Transverse colon (tissue), 4 donors: ENCODE results near the gene COX7A2. TPM values are rescaled to one million over a fixed set of nuclear protein-coding genes. Genes with fewer than 3 reads are reported as not detected.
A peak's percentile ranks its signal among the peaks of the same experiment; 100 is the strongest.

Source experiments
- DNase-seq: peaks from one replicate; pipeline ENCODE4 v3.0.0-alpha.2; 2019
- H3K27ac ChIP-seq, 4 donors: fragments of 200-600 bp; sonication (generic); 2 replicates each; pipeline ENCODE4 v1.5.1; 2016 to 2018; ENCODE audit warnings: inconsistent platforms in 4 of 4
- H3K27me3 ChIP-seq: fragments of 200-600 bp; sonication (generic); 2 replicates; pipeline ENCODE4 v1.5.1; 2017; ENCODE audit warnings: inconsistent platforms
- H3K36me3 ChIP-seq, 4 donors: fragments of 200-600 bp; sonication (generic); 2 replicates each; pipeline ENCODE4 v1.5.1; 2017 to 2019; ENCODE audit warnings: inconsistent platforms in 4 of 4
- H3K4me1 ChIP-seq, 4 donors: fragments of 200-600 bp; sonication (generic); 2 replicates each; pipeline ENCODE4 v1.5.1; 2017 to 2020; ENCODE audit warnings: inconsistent platforms in 4 of 4
- H3K4me3 ChIP-seq, 4 donors: fragments of 200-600 bp; sonication (generic); 1 replicate in 1 of 4; 2 replicates in 3 of 4; pipeline versions ENCODE4 v1.5.1 to v1.6.1; 2017 to 2019; ENCODE audit warnings: inconsistent platforms in 4 of 4
- H3K9me3 ChIP-seq, 2 donors: fragments of 200-600 bp; sonication (generic); 2 replicates each; pipeline ENCODE4 v1.5.1; 2017 to 2019; ENCODE audit warnings: inconsistent platforms in 2 of 2
- EP300 ChIP-seq: sonication (generic); formaldehyde crosslinking; IDR thresholded peaks from one replicate; pipeline ENCODE4 v1.6.1; 2017; ENCODE audit warnings: antibody characterized with exemption, low read depth
- POLR2A ChIP-seq: fragments of 450-650 bp; IDR thresholded peaks from one replicate; pipeline ENCODE4 v1.6.1; 2016; ENCODE audit warnings: antibody characterized with exemption, mild to moderate bottlenecking, moderate library complexity
- POLR2AphosphoS5 ChIP-seq, 3 donors: sonication (generic); formaldehyde crosslinking; IDR thresholded peaks; one replicate each; pipeline ENCODE4 v1.6.1; 2016; ENCODE audit warnings: antibody characterized with exemption in 3 of 3
- WGBS, 2 donors: methylation state at CpG; one replicate each; pipeline ENCODE4 v1.1.5; 2018; ENCODE audit warnings: low coverage in 1 of 2; 5-methylcytosine and 5-hydroxymethylcytosine counted together
- in situ Hi-C, 4 donors: fragments of 200-750 bp; cut with MboI; loops; one replicate each; pipeline versions ENCODE4 v1.15.0 to v1.15.1; 2017; ENCODE audit warnings: low sequenced_read_pairs in 3 of 4, low pct_ligation_motif_present in 1 of 4, low pct_unique_long_range_greater_than_20kb in 1 of 4
- intact Hi-C: fragments of 100-400 bp; cut with DNase I; formaldehyde crosslinking; loops from one replicate; pipeline ENCODE4 v1.15.1; 2023; ENCODE audit warnings: low total_unique reads
- total RNA-seq, 4 donors: library from RNA; depleted of rRNA; stranded (reverse); fragments of >200 nt; gene quantifications; one replicate each; pipeline ENCODE4 v1.1.0, GENCODE V29; 2016
- TF ChIP-seq, protein P1 (sequence below), 5 experiments: fragments of 200-600 bp in 3 of 5; fragments of 450-650 bp in 2 of 5; sonication (generic) in 3 of 5; IDR thresholded peaks; 1 replicate in 2 of 5; 2 replicates in 3 of 5; pipeline ENCODE4 v1.5.1; 2016 to 2017; ENCODE audit warnings: antibody characterized with exemption in 5 of 5, inconsistent platforms in 3 of 5, mild to moderate bottlenecking in 2 of 5, moderate library complexity in 1 of 5

COX7A2 gene
- total RNA-seq, 4 donors from 2014 or later, result 146 to 469 (median 349) TPM

- peak overlapping the region; percentile 4 to 50 (median 34) for H3K27ac ChIP-seq
- peaks cover 0 to 39% (median 21%) of the 10 kb centered on the region in 4 donors for H3K4me1 ChIP-seq
- 61 to 71% methylated on average over 3 to 5 of the region's 5 CpGs for WGBS, 2 donors
- H3K9me3 ChIP-seq, result no peaks in the 10 kb centered on the region
- no peak overlapping the region for H3K4me3 ChIP-seq
- intact Hi-C loops, result loop anchor here (10.0 kb wide), 1 partner anchor 256 kb away; no protein-coding TSS in a partner anchor
- no peaks in the 10 kb centered on the region for H3K27me3 ChIP-seq
- in situ Hi-C loops, result loop anchor here in 1 of 4 donors (10.0 kb wide), 1 partner anchor 266 kb away; no protein-coding TSS in a partner anchor
- TF ChIP-seq, protein P1, sequence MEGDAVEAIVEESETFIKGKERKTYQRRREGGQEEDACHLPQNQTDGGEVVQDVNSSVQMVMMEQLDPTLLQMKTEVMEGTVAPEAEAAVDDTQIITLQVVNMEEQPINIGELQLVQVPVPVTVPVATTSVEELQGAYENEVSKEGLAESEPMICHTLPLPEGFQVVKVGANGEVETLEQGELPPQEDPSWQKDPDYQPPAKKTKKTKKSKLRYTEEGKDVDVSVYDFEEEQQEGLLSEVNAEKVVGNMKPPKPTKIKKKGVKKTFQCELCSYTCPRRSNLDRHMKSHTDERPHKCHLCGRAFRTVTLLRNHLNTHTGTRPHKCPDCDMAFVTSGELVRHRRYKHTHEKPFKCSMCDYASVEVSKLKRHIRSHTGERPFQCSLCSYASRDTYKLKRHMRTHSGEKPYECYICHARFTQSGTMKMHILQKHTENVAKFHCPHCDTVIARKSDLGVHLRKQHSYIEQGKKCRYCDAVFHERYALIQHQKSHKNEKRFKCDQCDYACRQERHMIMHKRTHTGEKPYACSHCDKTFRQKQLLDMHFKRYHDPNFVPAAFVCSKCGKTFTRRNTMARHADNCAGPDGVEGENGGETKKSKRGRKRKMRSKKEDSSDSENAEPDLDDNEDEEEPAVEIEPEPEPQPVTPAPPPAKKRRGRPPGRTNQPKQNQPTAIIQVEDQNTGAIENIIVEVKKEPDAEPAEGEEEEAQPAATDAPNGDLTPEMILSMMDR (IDR thresholded peaks at IDR 0.05), result no peak
- TF ChIP-seq POLR2AphosphoS5 (IDR thresholded peaks at IDR 0.05) (no peak), POLR2A (no peak), EP300 (no peak)
- no peak for DNase-seq
- peaks cover 0 to 7% (median 2%) of the 10 kb centered on the region in 4 donors for H3K36me3 ChIP-seq
These were observed 24.8 kb upstream of the COX7A2 start for GRCh38 chr6:75268121-75268987.

DNA sequence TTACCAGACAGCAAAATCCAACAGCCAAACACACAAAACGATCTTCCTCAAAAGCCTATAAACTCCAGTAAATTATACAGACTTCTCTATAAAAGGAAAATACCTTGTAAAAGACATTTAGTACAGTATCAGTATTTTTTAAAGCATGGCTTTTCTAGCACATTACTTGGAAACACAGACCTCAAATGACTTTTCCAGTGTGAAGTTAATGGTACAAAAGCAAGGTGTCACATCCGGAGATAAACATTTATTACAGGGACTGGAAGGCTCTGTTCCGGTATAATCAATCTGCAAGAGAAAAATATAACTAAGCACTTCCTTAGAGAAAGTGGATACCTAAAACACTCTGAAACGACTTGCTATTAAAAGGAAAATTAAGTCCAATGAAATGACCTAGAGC, 23.9 kb upstream of the COX7A2 start:
- 24% methylated on average over 4 of the region's 4 CpGs for WGBS, 2 donors
- H3K27ac ChIP-seq, result peak overlapping the region; percentile 4 to 50 (median 34)
- peaks cover 0 to 35% (median 21%) of the 10 kb centered on the region in 4 donors for H3K4me1 ChIP-seq

GRCh38 chr6:75266716-75267291, 23.2 kb upstream of the COX7A2 start:
- TF ChIP-seq, protein P1 (IDR thresholded peaks at IDR 0.05), result peak; percentile 62 to 84 (median 75)
- TF ChIP-seq POLR2AphosphoS5 (IDR thresholded peaks at IDR 0.05) (no peak), EP300 (no peak), POLR2A (no peak)
- Histone ChIP-seq H3K36me3 (peaks cover 0 to 12% (median 3%) of the 10 kb centered on the region in 4 donors), H3K27me3 (no peaks in the 10 kb centered on the region), H3K4me1 (peaks cover 0 to 31% (median 19%) of the 10 kb centered on the region in 4 donors), H3K27ac (no peak overlapping the region), H3K4me3 (no peak overlapping the region), H3K9me3 (no peaks in the 10 kb centered on the region)
- in situ Hi-C loops, result loop anchor here in 1 of 4 donors (10.0 kb wide), 1 partner anchor 268 kb away; no protein-coding TSS in a partner anchor
- 38 to 55% methylated on average over 2 of the region's 2 CpGs for WGBS, 2 donors
- intact Hi-C loops, result loop anchor here (10.0 kb wide), 1 partner anchor 258 kb away; no protein-coding TSS in a partner anchor
- no peak for DNase-seq

More for the DNA sequence above, 23.9 kb upstream of the COX7A2 start:
- in situ Hi-C loops, result loop anchor here in 1 of 4 donors (10.0 kb wide), 1 partner anchor 267 kb away; no protein-coding TSS in a partner anchor
- Histone ChIP-seq H3K27me3 (no peaks in the 10 kb centered on the region), H3K9me3 (no peaks in the 10 kb centered on the region), H3K4me3 (no peak overlapping the region), H3K36me3 (peaks cover 0 to 12% (median 3%) of the 10 kb centered on the region in 4 donors)
- intact Hi-C loops, result loop anchor here (10.0 kb wide), 1 partner anchor 257 kb away; no protein-coding TSS in a partner anchor
- TF ChIP-seq EP300, result no peak
- TF ChIP-seq POLR2AphosphoS5 (IDR thresholded peaks at IDR 0.05), result no peak
- TF ChIP-seq POLR2A, result no peak
- TF ChIP-seq, protein P1 (IDR thresholded peaks at IDR 0.05), result no peak
- no peak for DNase-seq

DNA sequence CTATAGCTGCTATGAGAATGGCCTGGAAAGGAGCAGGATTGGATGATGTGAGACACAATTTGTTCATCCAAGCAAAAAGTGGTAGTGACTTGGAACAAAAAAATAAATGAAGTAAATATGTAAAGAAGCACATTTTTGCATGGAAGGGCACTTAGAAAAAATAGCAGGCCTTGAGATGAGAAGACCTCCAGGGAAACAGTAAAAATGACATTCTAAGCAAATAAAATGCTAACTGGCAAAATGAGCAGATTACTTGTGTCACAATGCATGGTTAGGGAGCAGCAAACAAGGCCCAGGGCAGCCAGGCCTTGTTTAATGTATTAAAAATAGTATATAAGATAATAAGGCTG, 19.8 kb upstream of the COX7A2 start:
- in situ Hi-C loops, result loop anchor here in 1 of 4 donors (10.0 kb wide), 1 partner anchor 271 kb away; no protein-coding TSS in a partner anchor
- H3K4me3 ChIP-seq, result no peak overlapping the region
- H3K36me3 ChIP-seq, result peaks cover 0 to 31% (median 10%) of the 10 kb centered on the region in 4 donors
- no peak overlapping the region for H3K27ac ChIP-seq
- peaks cover 0 to 20% (median 14%) of the 10 kb centered on the region in 4 donors for H3K4me1 ChIP-seq
- DNase-seq, result no peak
- H3K27me3 ChIP-seq, result no peaks in the 10 kb centered on the region
- intact Hi-C loops, result loop anchor here (10.0 kb wide), 1 partner anchor 261 kb away; no protein-coding TSS in a partner anchor
- TF ChIP-seq POLR2AphosphoS5 (IDR thresholded peaks at IDR 0.05), result no peak
- no peak for TF ChIP-seq POLR2A
- TF ChIP-seq, protein P1 (IDR thresholded peaks at IDR 0.05), result no peak
- TF ChIP-seq EP300, result no peak
- H3K9me3 ChIP-seq, result no peaks in the 10 kb centered on the region
